NOMO-1 treated with dmso at 0.1 percent for 144 hours (cell line): ENCODE results near the gene DSC3.
"Not testable (repeated sequence)": the region's sequence is repeated elsewhere in the genome, so short reads cannot be mapped to it uniquely, and the experiment has no call there.

Experiments used
- DNase-seq: peaks from one replicate; lab custom pipeline; 2025; ENCODE audit not compliant: unreplicated experiment; lab: John Stamatoyannopoulos, UW

The DSC3 gene

GRCh38 chr18:30978091-30978490 lies 64.5 kb downstream of the DSC3 start:
- not testable (repeated sequence) for DNase-seq

GRCh38 chr18:30971338-30971956 lies 71.1 kb downstream of the DSC3 start:
- no peak for DNase-seq

- DNase-seq = no peak
Measured at GRCh38 chr18:30970196-30970816, 72.2 kb downstream of the DSC3 start.

GRCh38 chr18:30969670-30970170 lies 72.8 kb downstream of the DSC3 start:
- DNase-seq = no peak

GRCh38 chr18:30967701-30968100 lies 74.8 kb downstream of the DSC3 start:
- no peak for DNase-seq

GRCh38 chr18:30965237-30965636 lies 77.3 kb downstream of the DSC3 start:
- no peak for DNase-seq

GRCh38 chr18:30960661-30961060 lies 81.9 kb downstream of the DSC3 start:
- DNase-seq = no peak

- DNase-seq = no peak
Measured at GRCh38 chr18:30957066-30957465, 85.5 kb downstream of the DSC3 start.

GRCh38 chr18:30954262-30954661 lies 88.3 kb downstream of the DSC3 start:
- DNase-seq = no peak

GRCh38 chr18:30945761-30946160 lies 96.8 kb downstream of the DSC3 start:
- DNase-seq = no peak

- DNase-seq = no peak
Measured at GRCh38 chr18:30944773-30945417, 97.6 kb downstream of the DSC3 start.

- DNase-seq = no peak
Measured at GRCh38 chr18:30940952-30941539, 101.5 kb downstream of the DSC3 start.
